ENCODE results near the gene KIAA1143. TPM values are rescaled to one million over a fixed set of nuclear protein-coding genes. Genes with fewer than 3 reads are reported as not detected.

Gene KIAA1143
- polyA plus RNA-seq (2013, experiment 1 of 2): 28.1 TPM
- polyA plus RNA-seq (2013, experiment 2 of 2): 32.4 TPM

- peak within 1 kb of the TSS; percentile 98 for H3K9ac ChIP-seq (ENCODE audit: low read depth, low read length)
- H3K4me1 ChIP-seq (ENCODE audit: insufficient read depth, low read length): peaks cover 5% of the 10 kb centered on the region
- no peaks in the 10 kb centered on the region for H3K27me3 ChIP-seq (ENCODE audit: insufficient read depth, low read length)
- H3K36me3 ChIP-seq (ENCODE audit: insufficient read depth, low read length): peaks cover 54% of the 10 kb centered on the region
- H3K9me3 ChIP-seq (ENCODE audit: insufficient read depth, low read depth, low read length): peaks cover 20% of the 10 kb centered on the region; the same call in 1 of the 2 replicates
- whole genome bisulfite sequencing: under 1% methylated on average over 64 of the region's 64 CpGs
- H3K27ac ChIP-seq (ENCODE audit: low read depth, low read length): peak within 1 kb of the TSS; percentile 97
- H3K4me3 ChIP-seq (ENCODE audit: low read length): peak within 1 kb of the TSS; percentile 96
Measured at GRCh38 chr3:44761424-44762169, at the start of gene KIAA1143, which contains the start of gene KIF15. Gene KIAA1143 (minus strand): TSS chr3:44761619. CDS start chr3:44761602, 17 bp downstream. Gene KIF15 (plus strand): TSS chr3:44761794. CDS start chr3:44761866, 72 bp downstream.

GRCh38 chr3:44805960-44806359 lies 44.5 kb upstream of the KIAA1143 start:
- no peaks in the 10 kb centered on the region for H3K27me3 ChIP-seq (ENCODE audit: insufficient read depth, low read length)
- no peaks in the 10 kb centered on the region for H3K4me1 ChIP-seq (ENCODE audit: insufficient read depth, low read length)
- peaks cover 90% of the 10 kb centered on the region for H3K36me3 ChIP-seq (ENCODE audit: insufficient read depth, low read length)
- H3K9ac ChIP-seq (ENCODE audit: low read depth, low read length): no peak overlapping the region
- no peak overlapping the region for H3K4me3 ChIP-seq (ENCODE audit: low read length)
- 94% methylated on average over 2 of the region's 2 CpGs for WGBS
- no peaks in the 10 kb centered on the region for H3K9me3 ChIP-seq (ENCODE audit: insufficient read depth, low read depth, low read length)
- H3K27ac ChIP-seq (ENCODE audit: low read depth, low read length): no peak overlapping the region

GRCh38 chr3:44803298-44803697 lies 41.9 kb upstream of the KIAA1143 start:
- Histone ChIP-seq H3K36me3 (ENCODE audit: insufficient read depth, low read length) (peaks cover 93% of the 10 kb centered on the region), H3K27me3 (ENCODE audit: insufficient read depth, low read length) (no peaks in the 10 kb centered on the region), H3K4me1 (ENCODE audit: insufficient read depth, low read length) (no peaks in the 10 kb centered on the region), H3K27ac (ENCODE audit: low read depth, low read length) (no peak overlapping the region), H3K9ac (ENCODE audit: low read depth, low read length) (no peak overlapping the region), H3K9me3 (ENCODE audit: insufficient read depth, low read depth, low read length) (no peaks in the 10 kb centered on the region), H3K4me3 (ENCODE audit: low read length) (no peak overlapping the region)
- 98% methylated on average over 2 of the region's 2 CpGs for WGBS

- Histone ChIP-seq H3K9me3 (ENCODE audit: insufficient read depth, low read depth, low read length) (no peaks in the 10 kb centered on the region), H3K9ac (ENCODE audit: low read depth, low read length) (no peak overlapping the region), H3K27ac (ENCODE audit: low read depth, low read length) (no peak overlapping the region), H3K27me3 (ENCODE audit: insufficient read depth, low read length) (no peaks in the 10 kb centered on the region), H3K36me3 (ENCODE audit: insufficient read depth, low read length) (peaks cover 93% of the 10 kb centered on the region), H3K4me3 (ENCODE audit: low read length) (no peak overlapping the region), H3K4me1 (ENCODE audit: insufficient read depth, low read length) (no peaks in the 10 kb centered on the region)
- 92% methylated on average over 2 of the region's 2 CpGs for whole genome bisulfite sequencing
Measured at GRCh38 chr3:44802011-44802410, 40.6 kb upstream of the KIAA1143 start.

GRCh38 chr3:44795197-44795596 lies 33.8 kb upstream of the KIAA1143 start:
- H3K27ac ChIP-seq (ENCODE audit: low read depth, low read length): no peak overlapping the region
- H3K4me1 ChIP-seq (ENCODE audit: insufficient read depth, low read length): no peaks in the 10 kb centered on the region
- WGBS: 87% methylated on average over 4 of the region's 4 CpGs
- peaks cover 83% of the 10 kb centered on the region for H3K36me3 ChIP-seq (ENCODE audit: insufficient read depth, low read length)
- H3K4me3 ChIP-seq (ENCODE audit: low read length): no peak overlapping the region
- H3K9me3 ChIP-seq (ENCODE audit: insufficient read depth, low read depth, low read length): no peaks in the 10 kb centered on the region
- 0 out of 2 replicates have a peak overlapping the region, but pooled peaks have one; percentile 36 for H3K9ac ChIP-seq (ENCODE audit: low read depth, low read length)
- H3K27me3 ChIP-seq (ENCODE audit: insufficient read depth, low read length): no peaks in the 10 kb centered on the region

GRCh38 chr3:44782891-44783290 lies 21.5 kb upstream of the KIAA1143 start:
- H3K4me1 ChIP-seq (ENCODE audit: insufficient read depth, low read length): no peaks in the 10 kb centered on the region
- H3K9ac ChIP-seq (ENCODE audit: low read depth, low read length): no peak overlapping the region
- 95% methylated on average over 4 of the region's 4 CpGs for WGBS
- no peaks in the 10 kb centered on the region for H3K9me3 ChIP-seq (ENCODE audit: insufficient read depth, low read depth, low read length)
- no peak overlapping the region for H3K27ac ChIP-seq (ENCODE audit: low read depth, low read length)
- H3K27me3 ChIP-seq (ENCODE audit: insufficient read depth, low read length): no peaks in the 10 kb centered on the region
- no peak overlapping the region for H3K4me3 ChIP-seq (ENCODE audit: low read length)
- peaks cover 82% of the 10 kb centered on the region for H3K36me3 ChIP-seq (ENCODE audit: insufficient read depth, low read length)

- no peaks in the 10 kb centered on the region for H3K27me3 ChIP-seq (ENCODE audit: insufficient read depth, low read length)
- no peak overlapping the region for H3K27ac ChIP-seq (ENCODE audit: low read depth, low read length)
- H3K9me3 ChIP-seq (ENCODE audit: insufficient read depth, low read depth, low read length): peaks cover 60% of the 10 kb centered on the region
- peaks cover 84% of the 10 kb centered on the region for H3K36me3 ChIP-seq (ENCODE audit: insufficient read depth, low read length)
- no peak overlapping the region for H3K9ac ChIP-seq (ENCODE audit: low read depth, low read length)
- H3K4me3 ChIP-seq (ENCODE audit: low read length): no peak overlapping the region; the same call in 1 of the 2 replicates
- no peaks in the 10 kb centered on the region; the same call in 1 of the 2 replicates for H3K4me1 ChIP-seq (ENCODE audit: insufficient read depth, low read length)
- 100% methylated on average over 1 of the region's 1 CpG for WGBS
Measured at GRCh38 chr3:44772099-44772442, 10.7 kb upstream of the KIAA1143 start.

GRCh38 chr3:44771424-44772098 lies 10.1 kb upstream of the KIAA1143 start:
- WGBS: no CpG with 5 or more reads among the region's 1 CpG
- Histone ChIP-seq H3K4me3 (ENCODE audit: low read length) (no peak overlapping the region; the same call in 1 of the 2 replicates), H3K36me3 (ENCODE audit: insufficient read depth, low read length) (peaks cover 79% of the 10 kb centered on the region), H3K27me3 (ENCODE audit: insufficient read depth, low read length) (no peaks in the 10 kb centered on the region), H3K9ac (ENCODE audit: low read depth, low read length) (no peak overlapping the region), H3K4me1 (ENCODE audit: insufficient read depth, low read length) (no peaks in the 10 kb centered on the region; the same call in 1 of the 2 replicates), H3K9me3 (ENCODE audit: insufficient read depth, low read depth, low read length) (peaks cover 61% of the 10 kb centered on the region), H3K27ac (ENCODE audit: low read depth, low read length) (no peak overlapping the region)

- no peak overlapping the region for H3K27ac ChIP-seq (ENCODE audit: low read depth, low read length)
- H3K4me1 ChIP-seq (ENCODE audit: insufficient read depth, low read length): peaks cover 5% of the 10 kb centered on the region
- H3K4me3 ChIP-seq (ENCODE audit: low read length): no peak overlapping the region
- peaks cover 32% of the 10 kb centered on the region for H3K9me3 ChIP-seq (ENCODE audit: insufficient read depth, low read depth, low read length)
- no peak overlapping the region for H3K9ac ChIP-seq (ENCODE audit: low read depth, low read length)
- H3K27me3 ChIP-seq (ENCODE audit: insufficient read depth, low read length): no peaks in the 10 kb centered on the region
- H3K36me3 ChIP-seq (ENCODE audit: insufficient read depth, low read length): peaks cover 42% of the 10 kb centered on the region
Measured at GRCh38 chr3:44764248-44764647, 2.8 kb upstream of the KIAA1143 start.

GRCh38 chr3:44762690-44763089 lies 1.3 kb upstream of the KIAA1143 start:
- Histone ChIP-seq H3K4me1 (ENCODE audit: insufficient read depth, low read length) (peaks cover 5% of the 10 kb centered on the region), H3K9me3 (ENCODE audit: insufficient read depth, low read depth, low read length) (peaks cover 25% of the 10 kb centered on the region; the same call in 1 of the 2 replicates), H3K27me3 (ENCODE audit: insufficient read depth, low read length) (no peaks in the 10 kb centered on the region), H3K27ac (ENCODE audit: low read depth, low read length) (peak overlapping the region; percentile 97; the same call in 1 of the 2 replicates), H3K36me3 (ENCODE audit: insufficient read depth, low read length) (peaks cover 46% of the 10 kb centered on the region), H3K9ac (ENCODE audit: low read depth, low read length) (peak overlapping the region; percentile 98), H3K4me3 (ENCODE audit: low read length) (peak overlapping the region; percentile 96)
- WGBS: 36% methylated on average over 5 of the region's 5 CpGs

- peak overlapping the region; percentile 96 for H3K4me3 ChIP-seq (ENCODE audit: low read length)
- peaks cover 23% of the 10 kb centered on the region; the same call in 1 of the 2 replicates for H3K9me3 ChIP-seq (ENCODE audit: insufficient read depth, low read depth, low read length)
- WGBS: under 1% methylated on average over 8 of the region's 9 CpGs
- peak overlapping the region; percentile 98 for H3K9ac ChIP-seq (ENCODE audit: low read depth, low read length)
- peak overlapping the region; percentile 97 for H3K27ac ChIP-seq (ENCODE audit: low read depth, low read length)
- H3K4me1 ChIP-seq (ENCODE audit: insufficient read depth, low read length): peaks cover 5% of the 10 kb centered on the region
- no peaks in the 10 kb centered on the region for H3K27me3 ChIP-seq (ENCODE audit: insufficient read depth, low read length)
- peaks cover 48% of the 10 kb centered on the region for H3K36me3 ChIP-seq (ENCODE audit: insufficient read depth, low read length)
Measured at GRCh38 chr3:44762170-44762677, 805 bp upstream of the KIAA1143 start.
